Stimulated activated CD4-positive, alpha-beta T cell treated with anti-CD3 and anti-CD28 coated beads, Interleukin-1b, Interleukin-23, amount 100 ng/mL, for 48 hours (primary cell): ENCODE results near the gene COX8C.
A peak's percentile ranks its signal among the peaks of the same experiment; 100 is the strongest.
"Not testable (repeated sequence)": the region's sequence is repeated elsewhere in the genome, so short reads cannot be mapped to it uniquely, and the experiment has no call there.

Experiments used
- DNase-seq: peaks from one replicate; pipeline ENCODE4 v3.0.0-alpha.2; 2020

The COX8C gene

GRCh38 chr14:93322929-93323599 is 23.9 kb upstream of the COX8C start:
- DNase-seq, result no peak

- no peak for DNase-seq
These were observed 23.3 kb upstream of the COX8C start for GRCh38 chr14:93323600-93324174.

GRCh38 chr14:93326196-93326595 is 20.8 kb upstream of the COX8C start:
- DNase-seq, result no peak

- no peak for DNase-seq
These were observed 18.4 kb upstream of the COX8C start for GRCh38 chr14:93328546-93328945.

GRCh38 chr14:93329965-93330608 is 16.9 kb upstream of the COX8C start:
- no peak for DNase-seq

GRCh38 chr14:93330609-93331000 is 16.4 kb upstream of the COX8C start:
- no peak for DNase-seq

GRCh38 chr14:93331002-93331727 is 15.8 kb upstream of the COX8C start:
- DNase-seq, result no peak

- DNase-seq, result no peak
These were observed 15.1 kb upstream of the COX8C start for GRCh38 chr14:93331728-93332396.

- DNase-seq, result no peak
These were observed 14.6 kb upstream of the COX8C start for GRCh38 chr14:93332397-93332852.

- peak; percentile 93 for DNase-seq
These were observed 13.9 kb upstream of the COX8C start, which contains the start of gene BTBD7 for GRCh38 chr14:93332853-93333630. Gene BTBD7, minus strand, starts transcription at chr14:93333036. Its CDS starts 36,985 bp downstream, at chr14:93296051.

- DNase-seq, result no peak
These were observed 13.3 kb upstream of the COX8C start for GRCh38 chr14:93333631-93334103.

GRCh38 chr14:93337143-93337753 is 9.7 kb upstream of the COX8C start:
- peak; percentile 16 for DNase-seq

GRCh38 chr14:93337884-93338283 is 9.1 kb upstream of the COX8C start:
- DNase-seq, result no peak

- no peak for DNase-seq
These were observed 3.7 kb upstream of the COX8C start for GRCh38 chr14:93343266-93343665.

- no peak for DNase-seq
These were observed 3.2 kb upstream of the COX8C start for GRCh38 chr14:93343797-93344196.

GRCh38 chr14:93347850-93348249 is 868 bp downstream of the COX8C start:
- no peak for DNase-seq

- DNase-seq, result no peak
These were observed 1.3 kb downstream of the COX8C start for GRCh38 chr14:93348292-93348691.

GRCh38 chr14:93354873-93355272 is 7.9 kb downstream of the COX8C start:
- not testable (repeated sequence) for DNase-seq

GRCh38 chr14:93368996-93369712 is 22.2 kb downstream of the COX8C start:
- no peak for DNase-seq

GRCh38 chr14:93369713-93370266 is 22.8 kb downstream of the COX8C start:
- no peak for DNase-seq
